ENCODE results near the gene STK32C. TPM values are rescaled to one million over a fixed set of nuclear protein-coding genes. Genes with fewer than 3 reads are reported as not detected.

STK32C gene
- total and polyA plus RNA-seq, 7 donors: 3.6 to 11.7 (median 6.6) TPM

- intact Hi-C loops (cut with DNase I): no loop called here
- H3K4me3 ChIP-seq: no peak overlapping the region
- no peaks in the 10 kb centered on the region for H3K36me3 ChIP-seq (ENCODE audit: insufficient read depth in 1 of 2, low read depth in 1 of 2)
- no peaks in the 10 kb centered on the region for H3K27me3 ChIP-seq (ENCODE audit: insufficient read depth in 3 of 3, low read length in 2 of 3)
- DNase-seq (no peak), ATAC-seq (no peak)
- H3K9me3 ChIP-seq: no peaks in the 10 kb centered on the region
- no peak overlapping the region for H3K27ac ChIP-seq
- H3K4me1 ChIP-seq: no peaks in the 10 kb centered on the region
- WGBS, 3 donors: 87 to 91% (median 91%) methylated on average over 48 of the region's 48 CpGs
- TF ChIP-seq CTCF (IDR thresholded peaks at IDR 0.05): no peak
These were observed 105.4 kb downstream of the STK32C start for GRCh38 chr10:132202070-132202970.

- peak; percentile 7 to 39 for DNase-seq
- Histone ChIP-seq H3K9me3 (no peaks in the 10 kb centered on the region), H3K27me3 (ENCODE audit: insufficient read depth in 3 of 3, low read length in 2 of 3) (no peaks in the 10 kb centered on the region), H3K27ac (no peak overlapping the region), H3K4me1 (no peaks in the 10 kb centered on the region), H3K36me3 (ENCODE audit: insufficient read depth in 1 of 2, low read depth in 1 of 2) (no peaks in the 10 kb centered on the region), H3K4me3 (no peak overlapping the region)
- 84 to 87% (median 85%) methylated on average over 35 of the region's 35 CpGs for whole genome bisulfite sequencing, 3 donors
- no peak for TF ChIP-seq CTCF (IDR thresholded peaks at IDR 0.05)
- ATAC-seq: no peak
- intact Hi-C loops (cut with DNase I): no loop called here
These were observed 106.4 kb downstream of the STK32C start for GRCh38 chr10:132201111-132201969.

DNA sequence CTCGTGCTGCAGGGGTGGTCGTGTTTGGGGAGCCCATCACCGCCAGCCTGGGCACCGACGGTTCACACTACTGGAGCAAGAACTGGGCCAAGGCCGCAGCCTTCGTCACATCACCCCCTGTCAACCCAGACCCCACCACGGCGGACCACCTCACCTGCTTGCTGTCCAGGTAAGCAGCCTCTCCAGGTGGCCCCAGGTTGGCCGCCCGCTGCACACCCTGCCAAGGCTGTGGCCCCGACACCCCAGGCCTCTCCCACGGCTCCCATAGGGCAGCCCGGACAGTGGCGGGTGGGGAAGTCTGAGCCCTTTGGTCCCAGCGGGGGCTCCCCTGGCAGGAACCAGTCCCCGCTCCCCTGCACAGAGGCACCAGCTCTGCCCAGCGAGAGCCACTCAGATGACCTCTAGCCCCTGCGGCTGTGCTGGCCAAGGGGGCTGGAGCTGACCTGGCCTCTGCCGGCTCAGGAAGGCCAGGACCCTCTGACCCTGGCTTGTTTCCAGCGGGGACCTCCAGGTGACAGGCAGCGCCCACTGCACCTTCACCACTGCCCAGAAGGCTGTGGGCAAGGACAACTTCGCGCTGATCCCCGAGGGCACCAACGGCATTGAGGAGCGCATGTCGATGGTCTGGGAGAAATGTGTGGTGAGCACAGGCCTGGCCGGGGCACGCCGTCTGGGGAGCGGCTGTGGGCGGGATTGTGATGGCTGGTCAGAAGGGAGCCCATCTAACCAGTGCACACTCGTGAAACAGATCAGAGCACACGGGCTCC lies 107.2 kb downstream of the STK32C start:
- H3K4me3 ChIP-seq: no peak overlapping the region
- TF ChIP-seq CTCF (IDR thresholded peaks at IDR 0.05): no peak
- ATAC-seq: no peak
- no peak overlapping the region for H3K27ac ChIP-seq
- 88 to 89% (median 89%) methylated on average over 32 to 35 of the region's 35 CpGs for WGBS, 3 donors
- peak; percentile 10 to 47 for DNase-seq
- H3K36me3 ChIP-seq (ENCODE audit: insufficient read depth in 1 of 2, low read depth in 1 of 2): no peaks in the 10 kb centered on the region
- H3K27me3 ChIP-seq (ENCODE audit: insufficient read depth in 3 of 3, low read length in 2 of 3): no peaks in the 10 kb centered on the region
- intact Hi-C loops (cut with DNase I): no loop called here
- H3K4me1 ChIP-seq: no peaks in the 10 kb centered on the region
- no peaks in the 10 kb centered on the region for H3K9me3 ChIP-seq

- H3K27ac ChIP-seq: no peak overlapping the region
- no peaks in the 10 kb centered on the region for H3K36me3 ChIP-seq (ENCODE audit: insufficient read depth in 1 of 2, low read depth in 1 of 2)
- intact Hi-C loops (cut with DNase I): no loop called here
- no peaks in the 10 kb centered on the region for H3K4me1 ChIP-seq
- peak in 1 of 2 donors; percentile 34 for DNase-seq
- H3K27me3 ChIP-seq (ENCODE audit: insufficient read depth in 3 of 3, low read length in 2 of 3): no peaks in the 10 kb centered on the region
- H3K9me3 ChIP-seq: no peaks in the 10 kb centered on the region
- no peak for ATAC-seq
- no peak overlapping the region for H3K4me3 ChIP-seq
- TF ChIP-seq CTCF (IDR thresholded peaks at IDR 0.05): no peak
- 85 to 88% (median 87%) methylated on average over 11 to 16 of the region's 16 CpGs for WGBS, 3 donors
These were observed 107.9 kb downstream of the STK32C start for GRCh38 chr10:132199854-132200311.
